ELR (cell line): ENCODE measurements around the gene SRI.
A peak's percentile ranks its signal among the peaks of the same experiment; 100 is the strongest.

Experiments used
- DNase-seq: peaks from one replicate; pipeline ENCODE4 v3.0.0-alpha.2; 2015; ENCODE audit warnings: low read depth

The SRI gene

DNA sequence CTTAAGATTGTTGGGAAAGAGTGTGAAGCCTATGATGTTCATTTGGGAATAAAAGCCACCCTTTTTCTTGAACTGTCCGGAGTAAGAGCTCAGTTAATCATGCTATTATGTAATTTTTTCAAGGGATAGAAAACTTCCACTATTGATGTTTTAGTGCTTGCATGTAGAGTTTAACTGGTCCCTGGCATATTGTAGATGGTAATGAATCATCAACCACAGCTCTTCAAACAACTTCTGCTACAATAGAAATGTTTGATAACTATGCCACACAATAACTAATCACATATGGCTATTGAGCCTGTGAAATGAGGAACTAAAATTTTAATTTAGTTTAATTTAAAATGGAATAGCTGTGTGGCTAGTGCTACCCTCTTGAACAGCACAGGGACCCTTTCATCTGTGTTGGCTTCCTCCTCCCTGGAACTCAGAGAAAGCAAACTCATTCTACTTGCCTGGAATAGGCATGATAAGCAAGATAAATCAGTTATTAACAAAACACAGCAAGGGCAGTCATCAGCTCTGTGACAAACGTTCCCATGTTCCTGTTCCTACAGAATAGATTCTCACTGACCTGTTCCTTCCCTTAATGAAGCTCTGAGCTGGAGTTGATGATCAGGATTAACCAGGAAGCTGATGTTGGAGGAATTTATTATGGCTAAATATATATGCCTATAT lies 4.9 kb upstream of the SRI start:
- DNase-seq = peak; percentile 64

DNA sequence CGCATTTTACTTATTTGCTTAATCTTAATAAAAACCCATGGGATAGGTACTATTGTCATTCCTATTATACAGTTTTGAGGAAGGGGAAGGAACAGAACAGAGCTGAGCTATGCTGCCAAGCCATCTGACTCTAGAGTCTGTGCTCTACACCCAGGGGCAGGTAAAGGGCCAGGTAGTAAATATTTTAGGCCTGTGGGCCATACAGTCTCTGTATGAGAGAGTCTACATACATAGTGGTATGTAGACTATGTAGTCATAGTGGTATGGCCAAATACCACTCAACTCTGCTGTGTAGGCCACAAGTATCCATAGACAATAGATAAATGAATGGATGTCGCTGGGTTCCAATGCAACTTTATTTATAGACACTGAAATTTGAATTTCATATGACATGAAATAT lies 3.4 kb upstream of the SRI start:
- DNase-seq = no peak

DNA sequence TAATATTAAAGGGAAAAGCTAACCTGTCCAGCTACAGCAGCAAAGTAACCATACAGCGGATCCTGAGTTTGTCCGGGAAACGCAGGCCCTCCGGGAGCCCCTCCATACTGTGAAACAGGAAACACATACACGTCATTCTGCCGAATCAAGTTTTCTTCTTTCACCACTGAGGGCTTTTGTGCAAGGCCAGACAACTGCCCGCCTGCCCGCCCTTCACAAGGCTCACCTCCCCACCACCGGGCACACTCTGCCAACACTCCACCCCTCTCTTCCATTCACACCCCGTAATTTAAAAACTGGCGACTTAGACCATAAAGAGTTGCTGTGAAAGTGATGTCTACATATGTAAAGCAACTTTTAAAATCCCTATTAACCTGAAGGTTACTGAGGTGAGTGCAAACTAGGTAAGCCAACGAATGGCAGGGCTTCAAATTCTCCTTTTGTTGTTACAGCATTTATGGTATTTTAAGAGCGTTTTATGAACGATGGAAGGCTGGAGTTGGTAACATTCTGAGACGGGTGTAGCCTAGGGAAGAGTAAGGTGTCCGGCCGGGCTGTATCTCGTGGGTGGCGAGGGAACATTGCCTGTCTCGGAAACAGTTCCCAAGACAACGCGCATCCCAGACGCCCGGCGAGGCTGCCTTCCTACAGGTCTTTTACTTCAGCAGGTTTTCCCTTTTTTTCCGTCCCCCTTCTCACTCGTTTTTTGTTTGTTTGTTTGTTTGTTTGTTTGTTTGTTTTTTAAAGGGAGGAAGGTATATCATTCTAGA lies 817 bp downstream of the SRI start:
- DNase-seq = peak; percentile 72

DNA sequence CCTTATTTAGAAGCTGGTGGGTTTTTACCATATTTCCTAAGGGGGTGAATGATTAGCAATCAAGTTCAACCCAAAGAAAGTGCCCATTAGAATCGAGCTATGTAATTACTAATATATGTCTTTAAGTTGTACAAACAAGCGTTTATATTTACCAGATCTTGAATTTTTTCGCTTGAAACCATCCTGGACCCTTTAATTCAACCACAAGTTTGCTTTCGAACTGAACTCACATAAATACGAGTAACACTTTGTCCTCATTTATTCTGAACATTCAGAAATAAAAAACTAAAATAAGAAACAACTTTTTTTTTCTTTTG lies 1.5 kb downstream of the SRI start:
- no peak for DNase-seq

DNA sequence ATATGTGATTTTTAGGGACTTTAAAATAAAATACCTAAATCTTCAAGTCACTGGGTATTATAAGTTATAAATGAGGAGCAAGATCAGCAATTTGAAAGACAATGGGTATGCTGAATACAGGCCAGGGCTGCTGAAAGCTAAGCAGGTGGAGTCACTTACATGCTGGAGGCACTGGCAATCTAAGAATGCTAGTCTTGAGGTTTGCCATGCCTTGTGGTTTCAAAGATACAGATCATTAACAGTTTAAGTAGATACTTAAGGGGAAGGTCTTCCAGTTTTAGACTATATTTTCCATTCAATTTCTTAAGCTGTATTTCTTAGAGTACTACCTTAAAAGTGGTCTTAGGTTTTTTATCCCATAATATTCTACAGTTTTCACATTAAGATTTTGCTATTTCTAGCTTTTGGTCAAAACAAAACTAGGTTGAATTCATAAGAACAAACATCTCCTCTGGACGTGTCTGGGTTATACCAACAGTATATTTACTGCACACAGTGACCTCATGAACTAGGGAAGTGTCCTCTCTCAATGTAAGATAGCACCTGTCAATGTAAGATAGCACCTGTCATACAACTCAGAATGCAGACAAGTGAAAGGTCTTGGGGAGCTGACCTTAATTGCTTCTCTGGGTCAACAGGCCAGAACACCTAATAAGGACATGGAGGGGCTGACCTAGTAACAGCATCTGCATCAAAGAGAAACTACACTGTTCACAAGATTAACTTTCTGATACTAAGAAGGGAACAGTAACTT lies 2.0 kb downstream of the SRI start:
- no peak for DNase-seq

DNA sequence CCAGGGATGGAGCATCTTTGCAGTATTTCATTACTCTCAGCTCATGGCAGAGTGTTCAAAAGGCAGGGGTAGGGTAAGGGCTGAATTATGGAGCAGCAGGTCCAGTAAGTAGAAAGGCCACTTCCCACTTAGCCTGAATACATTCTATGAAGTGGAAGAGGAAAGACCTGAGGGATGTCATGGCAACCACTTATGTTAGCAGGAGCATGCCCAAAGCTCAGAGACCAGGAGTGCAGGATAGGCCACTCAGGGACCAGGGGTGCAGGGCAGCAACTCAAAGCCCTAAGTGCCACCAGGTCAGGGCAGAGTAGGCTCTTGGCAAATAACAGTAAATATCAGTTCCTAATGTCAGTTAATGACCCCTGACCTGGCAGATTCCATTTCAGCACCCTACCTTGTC lies 3.6 kb downstream of the SRI start:
- no peak for DNase-seq

DNA sequence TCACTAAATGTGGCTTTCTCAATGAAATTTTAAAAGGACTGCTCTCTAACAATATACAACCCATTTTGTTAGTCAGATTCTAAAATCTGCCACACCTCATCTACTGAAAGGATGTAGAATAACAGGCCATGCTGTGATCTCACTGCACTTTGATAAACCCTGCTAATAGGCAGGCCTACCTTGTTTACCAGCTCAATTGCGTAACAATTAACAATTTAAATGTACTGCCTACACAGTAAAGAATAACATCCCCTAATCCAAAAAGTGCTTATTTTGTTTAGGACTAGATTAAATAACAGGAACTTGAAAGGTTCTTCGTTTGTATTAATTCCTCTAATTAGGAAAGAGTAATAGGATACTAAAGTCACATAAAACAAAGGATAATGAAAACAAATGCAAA lies 4.5 kb downstream of the SRI start:
- DNase-seq = no peak

DNA sequence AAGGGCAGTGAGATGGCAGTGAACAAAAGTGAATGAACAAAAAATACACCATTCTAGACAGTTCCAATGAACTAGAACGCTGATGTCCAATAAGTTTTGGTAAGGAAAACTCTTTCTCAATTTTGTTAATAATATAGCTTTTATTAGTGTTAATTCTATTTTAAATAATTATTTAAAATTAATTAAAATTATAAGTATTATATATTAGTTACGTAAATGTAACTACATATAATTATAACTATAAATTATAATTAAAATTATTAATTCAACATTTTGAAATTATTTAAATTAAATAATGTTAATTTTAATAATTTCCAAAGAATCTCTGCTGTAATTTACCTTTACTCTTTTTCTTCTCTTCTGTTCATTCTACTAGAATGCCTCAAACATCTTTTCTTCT lies 5.4 kb downstream of the SRI start:
- DNase-seq = no peak

DNA sequence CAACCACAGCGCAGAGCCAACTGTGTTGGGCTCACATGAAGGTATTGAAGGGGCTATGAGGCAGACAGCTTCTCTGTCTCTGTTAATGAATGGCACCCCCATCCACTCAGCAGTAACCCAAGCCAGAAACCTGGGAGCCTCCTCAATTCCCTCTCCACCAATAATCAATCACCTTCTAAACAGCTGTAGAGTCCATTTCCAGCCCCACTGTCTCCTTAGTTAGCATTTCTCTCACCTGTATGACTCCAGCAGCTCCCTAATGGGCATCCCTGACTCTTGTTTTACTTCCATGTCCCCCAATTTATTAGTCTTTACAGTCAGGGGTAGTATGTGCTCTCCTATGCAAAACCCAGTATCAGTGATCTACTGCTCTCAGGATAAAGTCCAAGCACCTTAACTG lies 6.9 kb downstream of the SRI start:
- DNase-seq = no peak

DNA sequence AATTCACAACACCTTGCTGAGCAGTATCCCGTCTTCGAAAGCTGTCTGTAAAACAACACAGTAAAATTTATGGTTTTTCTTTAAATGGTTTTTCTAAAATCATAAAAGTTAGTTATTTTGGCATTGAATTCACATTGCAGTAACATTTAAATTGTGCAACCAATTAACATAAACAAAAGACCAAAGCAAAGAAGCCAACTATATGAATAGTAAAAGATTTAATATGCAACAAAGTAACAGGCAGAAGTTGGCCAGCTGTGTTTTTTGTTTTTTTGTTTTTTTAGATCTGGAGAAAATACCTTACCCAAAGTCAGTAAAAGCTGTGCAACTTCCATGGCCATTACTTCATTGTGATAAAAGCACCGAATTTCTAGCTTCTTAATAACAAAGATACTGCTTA lies 11.3 kb downstream of the SRI start:
- no peak for DNase-seq

DNA sequence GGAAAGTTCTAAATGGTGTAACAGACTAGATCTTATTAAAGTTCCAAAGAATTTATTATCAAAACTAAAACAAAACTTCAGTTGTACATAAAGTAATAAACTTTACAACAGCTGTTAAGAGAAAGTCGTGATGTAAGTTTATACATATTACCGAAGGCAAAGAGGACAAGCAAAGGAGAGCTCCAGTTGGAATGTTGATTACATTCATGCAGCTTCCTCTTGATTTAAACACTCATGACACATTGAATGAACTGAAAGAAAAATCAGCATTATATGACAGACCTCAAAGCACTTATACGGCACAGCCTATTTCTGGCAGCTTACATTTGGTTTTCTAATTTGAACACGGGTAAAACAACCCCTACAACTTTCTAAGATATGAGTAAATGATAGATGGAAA lies 13.6 kb downstream of the SRI start:
- DNase-seq = no peak

DNA sequence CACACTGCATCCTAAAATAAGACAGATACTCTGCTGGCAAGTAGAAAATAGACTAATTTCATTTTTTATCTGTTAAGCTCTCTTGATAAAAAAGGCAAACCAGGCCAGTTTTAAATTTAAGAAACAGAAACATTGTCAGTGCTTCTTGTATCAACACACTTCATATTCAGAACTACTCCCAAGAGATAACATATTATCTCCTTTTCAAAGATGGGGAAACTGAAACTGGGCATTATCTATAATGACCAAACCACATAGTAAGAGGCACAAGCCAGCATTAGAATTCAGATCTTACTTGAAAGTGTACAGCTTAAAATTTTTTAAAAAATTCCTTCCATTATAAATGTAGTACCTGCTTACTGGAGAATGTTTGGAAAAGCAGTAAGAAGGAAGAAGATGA lies 14.7 kb downstream of the SRI start:
- no peak for DNase-seq

DNA sequence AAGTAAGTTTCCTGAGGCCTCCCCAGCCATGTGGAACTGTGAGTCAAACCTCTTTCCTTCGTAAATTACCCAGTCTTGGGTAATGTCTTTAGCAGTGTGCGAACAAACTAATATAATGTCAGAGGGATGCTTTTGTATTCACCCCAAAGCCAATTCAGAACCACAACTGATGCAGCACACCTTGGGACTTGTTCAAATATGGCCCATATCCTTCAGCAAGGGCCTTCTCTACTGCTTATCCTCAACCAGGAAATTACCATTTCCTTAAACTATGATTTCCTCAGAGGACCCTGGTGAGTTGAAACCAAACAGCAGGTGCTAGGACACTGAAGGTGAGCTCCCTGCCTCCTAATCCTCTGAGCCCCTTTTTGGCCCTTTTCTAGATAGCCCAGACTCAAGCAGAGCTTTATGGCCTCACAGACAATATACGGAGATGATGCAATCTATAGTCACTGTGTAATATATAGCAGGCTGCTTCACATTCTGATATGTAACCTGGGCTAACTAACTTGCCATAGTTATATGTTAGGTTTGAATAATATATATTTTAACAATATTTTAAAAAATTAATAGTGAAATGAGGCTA lies 15.2 kb downstream of the SRI start:
- DNase-seq = no peak

DNA sequence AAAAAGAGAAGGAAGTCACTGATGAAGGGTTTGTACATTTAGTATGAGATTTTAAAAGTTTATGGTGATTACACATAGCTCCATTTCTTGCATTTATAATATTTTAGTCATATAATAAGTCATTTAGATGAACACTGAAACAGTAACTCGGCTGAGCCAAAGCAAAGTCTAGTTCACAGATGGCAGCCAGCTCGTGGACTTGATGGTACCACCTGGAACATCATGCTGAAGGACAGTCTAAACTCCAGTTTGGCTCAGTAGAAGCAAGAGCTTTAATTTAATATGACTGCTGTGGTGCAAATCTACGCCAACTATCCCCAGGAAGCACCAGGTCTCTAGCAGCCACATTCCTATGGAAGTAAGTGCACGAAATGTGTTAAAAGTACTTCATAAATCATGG lies 16.4 kb downstream of the SRI start:
- no peak for DNase-seq

DNA sequence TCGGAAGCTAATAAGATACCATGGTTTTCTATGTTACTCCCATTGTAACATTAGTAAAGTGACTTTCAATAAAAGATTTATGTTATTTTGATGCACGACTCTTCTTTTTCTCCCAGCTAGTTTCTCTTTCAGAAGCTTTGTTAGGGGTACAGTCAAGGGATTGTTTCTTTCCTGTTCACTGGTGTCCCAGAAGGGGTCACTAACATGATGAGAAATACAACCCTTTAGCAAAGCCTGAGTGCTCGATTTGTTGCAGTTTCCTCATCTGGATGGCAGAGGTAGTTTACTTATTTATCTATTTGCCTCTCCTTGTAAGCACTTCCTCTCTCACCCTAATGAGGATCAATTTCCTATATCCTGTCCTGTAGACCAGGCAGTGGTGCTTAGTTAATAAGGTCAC lies 17.0 kb downstream of the SRI start:
- DNase-seq = no peak

DNA sequence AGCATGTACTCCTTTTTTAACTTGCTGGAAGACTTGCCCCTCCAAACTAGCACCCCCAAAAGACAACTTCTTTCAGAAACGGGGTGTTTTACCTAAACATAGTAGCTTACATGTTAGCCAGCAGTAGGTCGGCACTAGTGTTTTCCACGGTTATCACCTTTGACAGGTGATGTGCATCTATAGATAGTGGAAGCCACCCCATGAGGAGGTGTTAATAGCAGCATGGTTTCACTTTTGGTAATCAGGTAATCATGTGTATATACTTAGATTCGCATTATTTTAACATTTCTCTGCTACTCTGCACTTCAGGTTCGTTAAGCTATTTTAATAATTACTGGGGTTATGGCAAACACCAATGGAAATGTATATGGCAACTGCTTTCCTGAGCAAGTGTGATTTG lies 17.6 kb downstream of the SRI start:
- DNase-seq = no peak

DNA sequence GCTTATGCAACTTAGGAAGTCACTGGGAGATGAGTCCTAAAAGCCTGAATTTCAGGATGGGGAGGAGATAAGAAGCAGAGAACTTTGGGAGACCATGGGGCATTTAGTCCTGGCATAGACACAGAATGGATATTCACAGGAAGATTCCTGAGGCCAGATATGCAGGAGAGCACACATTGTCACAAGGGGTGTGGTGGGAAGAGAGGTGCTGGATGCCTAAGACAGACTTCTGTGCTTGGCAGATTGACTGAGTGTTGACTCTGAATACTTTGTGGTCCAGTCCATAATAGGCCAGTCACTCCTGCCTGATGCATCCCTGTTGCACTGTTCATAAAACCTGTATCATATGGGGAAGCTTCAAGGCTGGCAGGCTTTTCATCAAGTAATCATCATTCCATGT lies 18.5 kb downstream of the SRI start:
- DNase-seq = no peak

DNA sequence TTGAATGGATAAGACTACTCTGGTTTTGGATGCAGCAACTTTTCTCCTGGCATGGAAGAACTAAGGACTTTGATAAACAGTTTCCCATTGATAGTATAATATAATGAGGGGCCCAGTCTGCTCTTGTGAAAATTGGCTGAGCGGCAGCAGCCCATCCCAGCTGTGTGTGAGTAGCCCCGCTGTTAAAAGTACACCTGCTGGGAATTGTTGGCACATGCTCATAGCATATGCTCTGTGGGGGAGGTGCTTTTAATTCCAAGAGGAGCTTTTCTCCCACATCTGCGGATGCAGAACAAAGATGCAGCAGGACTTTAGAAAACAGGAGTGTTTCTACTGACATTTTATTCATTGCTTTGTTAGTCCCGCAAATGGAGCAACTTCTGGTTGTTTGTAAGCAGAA lies 19.0 kb downstream of the SRI start:
- DNase-seq = no peak

DNA sequence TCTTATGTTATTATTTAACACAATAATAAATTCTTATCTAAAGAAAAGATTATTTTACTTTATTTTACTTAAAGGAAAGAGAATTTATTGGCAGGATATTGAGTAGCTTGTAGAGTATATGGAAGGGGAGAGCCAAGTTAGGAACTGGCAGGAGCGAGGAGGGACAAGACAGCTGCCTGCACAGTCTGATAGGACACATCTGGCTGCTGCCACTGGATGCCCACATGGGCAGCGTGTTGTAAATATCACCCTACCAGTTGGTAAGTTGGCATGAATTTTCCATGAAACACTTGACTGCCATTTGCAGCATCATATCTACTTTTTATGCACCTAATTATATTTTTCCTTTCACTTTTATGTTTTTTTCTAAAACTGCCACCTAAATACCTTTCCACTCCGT lies 19.6 kb downstream of the SRI start:
- no peak for DNase-seq

DNA sequence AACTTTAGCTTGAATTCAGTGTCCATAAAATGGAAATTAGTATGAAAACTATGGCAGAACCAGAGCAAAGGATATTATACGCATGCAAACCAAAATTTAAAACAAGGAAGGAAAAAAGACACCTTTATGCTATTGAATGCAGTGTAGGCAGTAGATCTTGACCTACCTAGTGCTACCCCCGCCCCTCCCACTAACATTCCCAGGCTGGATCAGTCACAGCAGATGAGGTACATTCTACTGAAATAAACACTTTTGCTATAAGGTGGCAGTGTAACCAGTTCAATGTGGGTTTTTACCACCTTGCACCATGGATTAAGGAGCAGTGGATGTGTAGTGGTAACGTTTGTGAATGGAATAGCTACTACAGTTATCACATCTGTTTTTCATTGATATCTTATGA lies 27.9 kb downstream of the SRI start:
- DNase-seq = no peak

DNA sequence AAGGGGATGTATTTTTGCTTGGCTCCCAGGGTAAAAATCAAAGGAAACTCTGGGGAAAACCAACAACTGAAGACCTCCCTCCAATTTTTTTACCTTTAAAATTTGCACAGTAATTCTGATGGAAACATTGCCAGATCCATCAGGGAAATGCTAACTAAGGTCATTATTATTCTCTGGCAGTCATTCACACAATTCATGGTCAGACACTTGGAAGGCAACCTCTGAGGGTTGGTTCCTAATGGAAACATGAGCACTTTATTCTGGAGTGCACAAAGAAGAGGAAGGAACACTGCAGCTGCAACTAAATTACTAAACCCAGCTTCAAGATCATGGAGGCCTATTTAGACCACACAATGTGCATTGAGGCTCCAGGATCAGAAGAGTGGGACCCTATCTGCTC lies 34.2 kb downstream of the SRI start:
- DNase-seq = no peak

DNA sequence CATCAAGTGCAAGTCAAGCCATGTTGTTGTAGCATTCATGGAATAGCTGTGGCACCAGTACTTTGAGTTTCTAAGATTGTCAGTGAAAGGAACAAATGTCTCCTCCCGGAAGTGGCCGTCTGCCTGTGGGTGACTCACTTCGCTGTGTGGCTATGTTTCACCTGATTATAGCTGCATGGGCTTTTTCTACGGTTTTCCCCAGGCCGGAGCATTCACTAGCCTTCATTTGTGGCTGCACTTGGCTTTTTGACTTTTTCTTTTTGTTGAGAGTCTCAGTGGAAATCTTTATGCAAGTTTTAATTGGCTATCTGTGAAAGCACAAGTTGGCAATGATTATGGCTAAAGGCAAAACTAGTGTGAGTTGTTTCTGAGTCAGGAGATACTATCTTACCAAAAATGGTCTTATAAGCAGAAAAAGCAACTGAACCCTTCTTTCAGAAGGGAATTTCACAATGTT lies 35.0 kb downstream of the SRI start:
- peak; percentile 40 for DNase-seq

DNA sequence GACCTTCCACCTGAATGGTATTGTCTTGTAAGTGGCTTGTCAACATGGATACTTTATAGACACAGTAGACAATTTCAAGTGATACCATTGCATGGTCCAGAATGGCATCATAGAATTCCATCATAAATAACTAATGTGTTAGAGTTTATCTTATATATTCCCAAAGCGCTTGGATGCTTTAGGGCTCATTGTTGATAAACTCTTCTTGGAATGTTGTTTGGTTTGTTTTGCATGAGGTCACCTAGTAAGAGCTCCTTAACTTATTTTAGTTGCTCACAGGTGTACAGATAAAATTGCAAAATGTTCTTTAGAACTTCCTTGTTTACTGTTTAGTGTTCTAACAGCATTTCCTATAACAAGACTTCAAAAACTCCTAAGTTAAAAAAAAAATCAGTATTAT lies 36.8 kb downstream of the SRI start:
- DNase-seq = no peak
